ENCODE results near the gene SLC9A9. TPM values are rescaled to one million over a fixed set of nuclear protein-coding genes. Genes with fewer than 3 reads are reported as not detected.

Gene SLC9A9
- total RNA-seq, 1 donor from 2014 or later = 14.6 TPM

DNA sequence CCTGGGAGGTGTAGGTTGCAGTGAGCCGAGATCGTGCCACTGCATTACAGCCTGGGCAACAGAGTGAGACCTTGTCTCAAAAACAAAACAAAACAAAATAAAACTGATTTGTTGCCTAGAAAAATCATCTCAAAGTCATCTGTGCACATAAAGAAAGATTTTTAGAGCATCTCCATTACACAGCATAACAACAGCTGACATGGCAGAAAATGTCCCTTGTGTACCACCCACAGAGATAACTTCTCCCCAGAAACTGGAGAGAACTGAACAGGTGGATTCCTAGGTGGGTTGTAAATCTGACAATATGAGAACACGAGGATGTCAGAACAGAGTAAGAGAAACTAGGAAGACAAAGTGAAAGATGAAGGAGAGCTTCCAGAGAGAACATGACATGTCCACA lies 207.5 kb downstream of the SLC9A9 start:
- ATAC-seq = no peak

DNA sequence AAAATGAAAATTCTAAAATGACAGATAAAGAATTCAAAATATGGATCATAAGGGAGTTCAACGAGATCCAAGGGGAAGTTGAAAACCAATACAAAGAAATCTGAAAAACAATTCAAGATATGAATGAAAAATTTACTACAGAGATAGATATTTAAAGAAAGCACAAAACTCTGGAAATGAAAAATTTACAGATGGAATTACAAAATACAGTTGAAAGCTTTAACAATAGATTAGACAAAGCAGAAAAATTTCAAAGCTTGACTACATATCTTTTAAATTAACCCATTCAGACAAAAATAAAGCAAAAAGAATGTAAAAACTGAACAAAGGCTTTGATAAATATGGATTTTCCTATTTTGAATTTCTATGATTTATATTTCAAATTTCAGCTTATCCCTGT lies 211.1 kb downstream of the SLC9A9 start:
- ATAC-seq = no peak

DNA sequence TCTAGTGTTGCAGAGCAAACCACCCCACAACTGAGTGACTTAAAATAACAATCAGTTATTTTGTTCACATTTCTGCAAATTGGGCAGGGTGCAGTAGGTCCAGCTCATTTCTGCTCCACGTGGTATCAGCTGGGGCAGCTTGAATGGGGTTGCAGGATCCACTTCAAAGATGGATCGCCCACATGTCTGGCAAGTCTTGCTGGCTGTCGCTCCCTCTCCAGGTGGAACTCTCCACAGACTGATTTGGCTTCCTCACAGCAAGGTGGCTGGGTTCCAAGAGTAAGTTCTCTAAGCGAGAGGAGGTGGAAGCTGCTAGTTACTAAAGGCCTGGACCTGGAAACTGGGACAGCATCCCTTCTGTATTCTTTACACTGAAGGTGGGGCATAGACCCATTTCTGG lies 213.3 kb downstream of the SLC9A9 start:
- no peak for ATAC-seq

DNA sequence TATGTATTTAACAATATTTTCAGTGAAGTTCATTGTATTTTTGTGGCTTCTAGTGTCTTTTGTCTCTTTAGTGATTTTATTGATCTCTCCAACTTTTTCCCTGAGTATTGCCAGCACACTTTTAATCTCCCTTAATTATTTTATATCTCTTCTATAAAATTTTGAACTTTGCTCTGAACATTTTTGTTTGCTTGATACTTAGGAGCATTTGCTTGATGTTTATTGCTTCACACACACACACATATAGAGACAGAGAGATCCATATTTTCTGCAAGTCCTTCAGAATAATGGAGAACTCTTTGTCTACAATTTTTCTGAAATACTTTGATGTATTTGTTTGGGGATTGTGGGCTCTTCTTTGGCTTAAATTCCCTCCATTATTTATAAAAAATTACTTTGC lies 213.8 kb downstream of the SLC9A9 start:
- no peak for ATAC-seq

DNA sequence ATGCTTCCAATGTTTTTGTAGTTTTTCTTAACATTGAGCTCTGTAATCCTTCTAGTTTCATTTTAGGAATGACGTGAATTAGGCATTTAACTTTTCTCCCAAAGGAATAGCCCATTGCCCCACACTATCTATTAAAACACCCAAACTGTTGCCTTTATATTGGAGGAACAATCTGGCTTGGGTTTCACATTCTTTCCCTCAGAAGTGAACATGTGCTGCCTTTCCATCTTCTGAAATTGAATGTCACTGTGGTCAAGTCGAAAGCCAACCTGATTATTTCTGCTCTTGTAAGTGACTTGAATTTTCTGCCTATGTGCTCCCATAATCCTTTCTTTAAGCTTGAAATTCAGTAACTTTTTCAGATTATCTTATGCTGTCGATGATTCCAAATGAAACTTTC lies 214.5 kb downstream of the SLC9A9 start:
- no peak for ATAC-seq

DNA sequence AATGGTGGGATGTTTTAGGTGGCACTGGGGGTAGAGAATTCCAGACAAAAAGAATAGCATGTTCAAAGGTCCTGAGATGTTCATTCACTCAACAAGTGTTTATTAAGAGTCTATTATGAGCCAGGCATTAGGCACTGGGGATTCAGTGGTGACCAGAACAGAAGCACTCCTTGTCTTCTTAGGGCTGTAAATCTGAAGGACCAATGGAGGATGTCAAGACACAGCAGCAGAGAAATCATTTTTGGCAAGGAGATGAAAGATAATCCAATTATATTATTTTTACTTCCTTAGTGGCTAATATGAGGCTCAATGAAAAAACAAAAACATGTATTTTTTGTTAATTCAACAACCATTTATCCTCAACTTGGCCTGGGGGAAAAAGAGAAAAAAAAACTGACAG lies 218.5 kb downstream of the SLC9A9 start:
- no peak for ATAC-seq

DNA sequence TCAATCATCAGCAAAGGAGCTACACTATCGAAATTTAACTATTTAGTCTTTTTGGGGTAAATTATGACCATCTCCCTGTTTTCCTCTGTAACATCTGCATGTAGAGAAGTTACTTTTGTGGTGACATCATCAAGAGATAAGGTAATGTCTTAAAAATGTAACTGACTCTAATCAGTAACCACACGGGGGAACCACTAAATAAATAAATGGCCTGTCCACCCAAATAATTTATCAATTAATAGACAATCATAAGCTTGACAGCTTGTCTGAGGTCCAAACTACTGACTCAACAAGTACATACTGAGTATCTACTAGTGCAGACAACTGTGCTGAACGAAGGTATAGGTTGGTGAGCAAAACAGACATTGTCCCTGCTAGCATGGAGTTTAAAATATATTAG lies 219.3 kb downstream of the SLC9A9 start:
- no peak for ATAC-seq

DNA sequence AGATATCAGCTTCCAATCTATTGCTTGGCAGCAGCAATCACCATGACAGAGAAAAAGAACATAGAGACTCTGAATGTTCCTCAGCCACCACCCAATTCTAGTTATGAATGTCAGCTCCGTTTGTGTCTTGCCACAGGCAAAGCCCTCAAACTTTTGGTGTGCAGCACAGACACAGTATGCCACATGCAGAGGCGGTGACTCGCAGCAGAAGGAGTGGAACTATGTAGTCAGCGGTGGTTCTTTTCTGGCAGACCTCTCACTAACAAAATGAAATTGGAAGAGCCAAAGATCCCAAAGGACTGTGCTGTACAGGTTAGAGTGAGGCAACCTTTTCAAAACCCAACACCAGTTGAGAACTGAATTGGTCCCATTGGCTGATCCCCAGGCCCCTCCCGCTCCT lies 220.9 kb downstream of the SLC9A9 start:
- no peak for ATAC-seq

DNA sequence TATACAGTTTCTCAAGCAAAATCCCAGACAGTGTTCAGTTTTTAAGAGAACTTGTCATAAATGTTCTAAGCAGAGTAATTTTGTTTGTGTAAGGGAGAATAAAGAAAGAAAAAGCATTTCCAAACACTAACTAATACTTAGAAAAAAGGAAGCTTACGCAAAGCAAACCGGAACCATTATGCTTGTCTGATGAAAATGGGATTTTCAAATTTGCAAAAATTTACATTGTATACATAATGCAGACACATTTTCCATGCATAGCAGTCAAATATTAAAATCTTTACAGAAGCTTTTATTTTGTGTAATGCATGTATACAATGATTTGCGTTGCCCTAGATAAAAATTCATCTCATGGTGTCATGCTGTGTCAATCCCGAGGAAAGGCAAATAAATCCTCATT lies 229.0 kb downstream of the SLC9A9 start:
- no peak for ATAC-seq

DNA sequence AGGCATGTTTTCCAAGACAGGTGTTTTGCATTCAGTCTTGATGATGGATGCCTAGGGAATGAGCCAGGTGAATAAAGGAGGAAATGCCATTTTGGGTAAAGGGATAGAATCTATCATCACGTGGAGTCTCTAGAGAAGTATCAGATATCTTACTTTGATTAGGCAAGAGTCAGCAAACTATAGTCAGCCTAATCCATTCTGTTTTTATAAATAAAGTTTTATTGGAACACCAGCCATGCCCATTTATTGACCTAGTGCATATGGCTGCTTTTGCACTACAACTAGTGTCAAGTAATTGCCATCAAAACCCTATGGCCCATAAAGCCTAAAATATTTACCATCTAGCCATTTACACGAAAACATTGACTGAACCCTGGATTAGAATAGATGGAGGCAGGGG lies 231.2 kb downstream of the SLC9A9 start:
- no peak for ATAC-seq

DNA sequence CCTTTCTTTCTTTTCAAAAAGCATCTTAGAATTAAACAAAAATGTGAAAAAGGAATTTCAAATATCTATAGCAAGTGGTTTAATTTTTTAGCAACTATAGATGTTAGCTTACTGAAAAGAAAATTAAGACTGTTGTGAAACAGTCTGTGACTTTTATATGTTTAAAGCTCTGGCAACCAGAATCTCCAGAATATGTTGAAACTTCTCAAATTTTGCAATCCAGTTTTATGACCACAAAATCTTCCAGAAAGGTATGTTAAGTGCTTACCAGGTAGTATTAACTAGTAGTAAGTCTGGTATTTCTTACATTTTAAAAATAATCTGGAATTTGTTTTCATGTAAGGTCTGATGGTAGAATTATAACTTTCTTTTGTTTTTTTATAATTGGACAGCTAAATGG lies 235.0 kb downstream of the SLC9A9 start:
- ATAC-seq = no peak

DNA sequence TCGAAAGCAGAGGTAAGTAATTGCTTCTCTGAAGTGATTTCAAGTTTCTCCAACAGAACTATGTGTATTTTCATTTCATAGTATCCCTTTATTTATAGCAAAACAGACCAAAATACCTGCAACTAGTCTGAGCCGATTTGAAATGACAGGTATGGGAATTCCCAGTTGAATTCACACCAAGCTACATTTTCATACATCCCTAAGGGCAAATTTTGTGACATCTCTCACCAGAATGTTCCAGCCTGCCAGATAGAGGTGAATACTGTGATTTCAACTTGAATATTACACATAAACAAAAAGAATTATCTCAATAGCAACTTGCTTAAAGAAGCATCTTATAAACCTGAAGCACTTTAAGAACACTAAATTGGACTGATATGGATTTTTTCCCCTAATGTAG lies 235.7 kb downstream of the SLC9A9 start:
- ATAC-seq = no peak

DNA sequence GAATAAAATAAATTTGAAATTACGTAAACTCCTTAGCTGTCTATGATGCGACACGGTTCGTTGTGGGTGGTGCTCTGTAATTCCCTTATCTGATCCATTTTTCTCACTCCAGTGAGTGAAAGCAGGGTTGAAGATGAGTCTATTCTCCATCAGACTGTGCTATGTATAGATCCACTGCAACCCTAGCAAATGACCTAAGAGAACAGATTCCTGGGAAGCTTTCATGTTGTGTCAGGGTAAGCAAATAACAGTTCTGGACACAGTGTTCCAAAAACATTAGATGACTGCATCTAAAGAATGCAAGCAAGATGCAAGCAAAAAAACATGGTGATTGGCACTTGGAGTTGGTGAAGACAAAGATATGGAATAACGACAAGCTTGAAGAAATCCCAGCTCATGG lies 239.3 kb downstream of the SLC9A9 start:
- ATAC-seq = no peak

DNA sequence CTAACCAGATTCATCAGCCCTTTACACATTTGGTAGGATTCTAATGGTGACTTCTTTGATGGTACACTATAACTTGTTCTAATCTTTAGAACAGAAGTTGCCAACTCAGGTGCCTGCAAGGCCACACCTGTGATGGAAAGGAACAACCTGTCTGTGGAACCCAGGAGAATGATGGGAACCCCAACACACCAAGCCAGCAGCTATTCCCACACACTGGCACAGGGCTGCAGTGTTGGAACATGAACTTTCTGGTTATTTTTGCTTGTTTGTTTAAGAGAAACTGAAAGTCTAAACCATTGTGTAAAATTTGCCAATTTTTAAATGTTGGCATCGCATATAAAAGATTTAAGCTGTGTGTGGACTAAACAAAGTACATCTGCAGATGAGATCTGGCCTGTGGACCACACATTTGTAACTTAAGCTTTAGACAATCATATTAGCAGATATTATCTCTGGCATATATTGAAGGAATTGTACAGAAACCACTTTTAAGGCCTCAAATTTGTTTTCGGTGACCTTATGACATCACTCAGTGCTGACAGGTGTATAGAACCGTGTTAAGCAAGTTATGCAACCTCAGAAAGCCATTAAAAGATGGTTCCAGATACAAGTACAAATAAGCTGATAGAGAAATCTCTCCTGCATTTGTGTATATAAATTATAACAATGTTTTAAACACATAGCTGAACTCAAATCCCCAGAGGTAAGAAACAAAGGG lies 242.9 kb downstream of the SLC9A9 start:
- ATAC-seq = no peak

DNA sequence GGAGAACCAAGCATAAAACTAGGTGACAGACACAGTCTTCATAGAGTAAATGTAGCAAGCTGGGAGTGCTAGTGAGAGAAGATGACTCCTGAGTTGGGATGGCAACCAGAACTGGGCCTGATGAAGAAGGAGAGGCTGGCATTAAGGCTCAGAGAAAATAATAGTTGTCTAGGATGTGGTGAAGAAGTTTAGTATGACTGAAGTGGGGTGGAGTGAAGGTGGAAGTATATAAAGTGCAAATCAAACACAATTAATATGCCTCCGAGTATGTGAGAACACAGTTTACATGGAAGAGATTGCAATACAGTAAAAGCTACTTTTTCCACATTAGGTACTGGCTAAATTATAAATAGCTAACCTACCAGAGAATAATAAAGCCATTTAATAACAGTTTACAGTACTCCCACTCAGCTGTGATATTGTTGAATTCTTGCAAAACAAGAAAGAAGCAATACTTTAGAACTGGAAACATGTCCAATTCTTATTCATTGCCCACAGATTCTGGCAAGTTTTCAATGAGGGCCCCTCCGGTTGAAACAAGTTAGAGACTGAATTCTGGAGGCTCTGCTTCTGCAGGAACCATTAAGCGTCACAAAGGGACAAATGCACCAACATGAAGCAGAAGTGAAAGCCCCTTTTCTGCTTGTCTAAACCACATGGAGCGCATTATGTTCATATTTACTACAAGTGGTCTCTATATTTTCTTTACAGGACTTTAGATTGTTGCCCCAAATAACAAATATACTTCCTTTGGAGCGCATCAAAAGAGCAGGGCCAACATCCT lies 243.7 kb downstream of the SLC9A9 start:
- no peak for ATAC-seq

DNA sequence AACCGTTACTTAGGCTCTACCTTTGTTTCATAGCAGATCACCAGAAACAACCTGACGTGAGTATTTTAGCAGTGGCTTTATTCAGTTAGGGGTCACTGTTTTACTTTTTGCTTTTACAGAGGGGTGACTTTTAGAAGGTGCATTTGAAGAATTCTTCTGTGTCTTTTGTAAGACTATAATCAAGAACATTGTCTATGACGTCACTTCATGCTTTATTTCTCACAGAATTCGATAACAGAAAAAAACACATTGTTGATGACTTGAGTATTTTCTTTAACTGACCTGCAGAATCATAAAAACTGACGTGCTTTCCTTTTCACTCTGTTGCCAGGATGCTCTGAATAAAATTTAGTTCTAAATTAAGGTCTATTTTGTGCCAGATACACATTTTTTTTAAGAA lies 244.5 kb downstream of the SLC9A9 start:
- ATAC-seq = no peak

DNA sequence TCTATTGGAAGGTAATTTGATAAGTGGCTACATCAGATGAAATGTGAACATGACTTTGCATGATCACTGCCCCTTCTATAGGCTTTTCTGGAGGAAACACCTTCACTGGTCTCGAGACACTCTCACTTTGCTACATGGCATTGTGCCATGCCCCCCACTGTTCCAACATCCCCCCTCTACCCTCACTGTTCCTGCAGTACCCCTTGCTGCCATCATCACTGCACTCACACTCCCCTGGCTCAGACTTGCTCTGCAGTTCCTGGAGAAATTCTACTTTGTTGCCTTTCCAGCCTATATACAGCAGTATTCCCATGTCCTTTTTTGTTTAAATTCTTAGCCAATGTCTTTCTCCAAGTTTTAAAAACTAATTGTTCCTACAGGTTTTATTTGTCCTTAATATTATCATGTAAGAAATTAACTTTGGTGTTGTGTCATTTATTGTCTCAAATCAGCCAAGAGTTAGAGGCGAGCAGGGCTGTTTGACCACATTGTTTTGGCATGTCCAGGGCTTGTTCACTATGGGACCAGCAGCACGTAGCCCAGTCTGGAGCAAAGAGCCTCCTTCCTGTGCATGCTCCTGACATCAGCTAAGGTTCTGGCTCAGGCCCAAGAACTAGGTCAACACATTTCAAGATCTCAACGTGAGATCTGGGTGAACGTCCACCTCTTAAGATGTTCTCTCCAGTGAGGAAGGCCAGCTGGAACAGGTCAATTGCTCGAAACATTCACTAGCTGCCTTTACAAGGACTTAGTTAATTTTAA lies 246.4 kb downstream of the SLC9A9 start:
- ATAC-seq = peak; percentile 83

DNA sequence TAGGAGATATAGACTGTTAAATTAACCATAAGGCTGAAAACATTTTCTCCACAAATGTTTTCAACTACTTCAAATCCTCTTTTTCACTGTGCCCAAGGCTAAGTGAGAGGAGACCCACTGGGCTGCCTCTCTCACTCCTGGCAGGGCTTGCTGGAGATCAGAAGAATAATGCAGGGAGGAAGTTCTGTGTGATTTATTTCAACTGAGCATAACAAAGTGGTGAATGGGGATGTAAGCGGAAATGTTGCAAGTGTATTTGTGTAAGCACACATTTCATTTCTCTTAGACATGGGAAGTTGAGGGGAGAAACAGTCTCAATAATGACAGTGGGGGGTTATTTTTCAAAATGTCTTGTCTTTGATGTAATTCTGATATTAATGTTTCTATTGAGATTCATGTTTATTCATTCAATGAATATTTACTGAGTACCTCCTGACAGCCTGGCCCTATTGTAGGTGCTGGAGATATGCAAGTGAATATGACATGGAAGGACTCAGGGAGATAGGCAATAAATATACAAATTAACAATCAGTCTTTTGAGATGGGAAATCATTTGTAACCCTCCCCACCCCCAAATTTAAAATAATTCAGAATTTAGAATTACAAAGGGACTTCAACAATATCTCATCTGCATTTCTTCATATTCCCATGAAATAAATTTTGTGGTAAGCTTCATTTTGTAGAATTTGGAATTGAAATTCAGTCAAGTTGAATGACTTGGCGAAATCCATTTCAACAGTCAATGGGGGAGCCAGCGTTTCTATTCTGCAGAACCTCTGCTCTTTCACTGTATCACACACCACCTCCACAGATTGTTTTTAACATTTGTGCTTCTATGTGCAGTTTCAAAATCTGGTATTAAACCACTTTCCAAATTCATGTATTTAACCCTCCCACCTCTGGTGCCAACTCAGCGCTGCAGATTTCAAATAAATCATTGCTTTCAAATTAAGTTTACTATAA lies 247.2 kb downstream of the SLC9A9 start:
- peak; percentile 20 for ATAC-seq

DNA sequence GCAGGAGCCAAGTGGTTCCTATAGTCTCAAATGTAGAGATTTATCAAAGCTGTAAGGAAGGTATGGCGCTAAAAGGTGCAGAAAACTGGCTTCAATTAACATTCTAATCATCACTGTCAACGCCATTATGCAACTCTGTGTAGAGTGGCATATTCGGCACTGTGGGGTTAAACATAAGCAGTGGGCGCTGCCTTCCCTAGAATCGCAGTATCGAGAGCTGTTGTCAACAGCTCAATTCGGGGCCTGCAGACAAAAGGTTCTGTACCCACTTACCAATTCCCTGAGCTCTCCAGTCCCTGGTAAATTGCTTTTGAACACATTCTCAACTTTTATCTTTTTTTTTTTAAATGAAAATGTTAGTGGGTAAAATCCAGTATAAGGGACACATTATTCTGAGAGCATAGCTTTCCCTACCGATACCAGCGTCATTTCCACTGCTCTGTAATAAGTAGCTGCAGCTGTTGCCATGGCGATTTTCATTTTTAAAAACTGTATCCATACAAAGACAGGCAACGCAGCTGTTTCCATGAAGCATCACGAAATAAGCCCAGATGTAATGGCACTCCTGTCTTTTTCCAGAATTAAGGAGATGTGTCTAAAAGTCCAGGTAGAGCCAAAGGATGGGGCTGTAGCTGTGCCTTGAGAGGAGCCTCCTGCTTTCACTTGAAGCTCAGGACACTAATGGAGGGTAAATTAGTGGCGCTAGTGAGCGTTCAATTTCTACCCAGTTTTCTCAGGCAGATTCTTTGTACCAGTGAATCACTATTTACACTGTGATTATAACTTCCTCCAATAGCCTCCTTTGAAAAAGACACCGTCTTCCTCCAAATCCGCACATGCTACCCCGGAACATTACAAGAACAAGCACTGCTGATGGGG lies 250.3 kb downstream of the SLC9A9 start:
- ATAC-seq = no peak

DNA sequence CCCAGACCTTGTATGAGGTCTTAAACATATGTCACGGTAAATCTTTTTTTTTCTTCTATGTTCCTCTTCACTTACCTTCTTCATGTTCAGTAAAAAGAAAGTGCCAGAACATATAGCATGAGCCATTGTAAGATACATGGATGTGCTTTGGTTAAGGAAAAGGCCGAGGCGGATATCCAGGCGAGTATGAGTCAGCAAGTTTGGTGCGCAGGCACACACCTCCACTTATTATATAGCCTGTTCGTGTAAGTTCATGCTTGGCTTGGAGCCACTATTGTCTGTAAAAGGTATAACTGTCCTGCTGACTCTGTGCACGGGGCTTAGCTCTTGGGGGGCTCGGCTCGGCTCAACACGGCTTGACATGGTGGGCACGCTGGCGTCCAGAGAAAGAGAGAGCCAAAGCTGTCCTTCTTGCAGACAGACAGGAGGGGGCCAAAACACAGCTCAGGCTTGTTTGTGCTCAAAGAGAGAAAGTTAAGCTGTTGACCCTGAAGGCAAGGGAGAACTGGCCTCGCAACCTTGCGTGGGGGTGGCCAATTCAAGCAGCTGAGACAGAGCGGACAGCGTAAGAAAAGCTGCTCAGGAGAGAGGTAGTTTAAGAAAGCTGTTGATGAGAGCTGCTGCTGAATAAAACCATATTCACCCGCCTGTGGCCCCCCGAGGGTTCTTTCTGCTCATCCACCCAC lies 251.2 kb downstream of the SLC9A9 start:
- peak; percentile 66 for ATAC-seq
